GM19099 (cell line): ENCODE data around the gene SOAT2.

ENCODE experiments used
- POLR2A ChIP-seq: IDR thresholded peaks from 3 replicates; pipeline ENCODE4 v1.6.1; 2011; ENCODE audit warnings: low read depth; ENCODE audit not compliant: insufficient read length; ENCODE audit errors: extremely low read depth

SOAT2 gene

GRCh38 chr12:53102883-53103807 lies at the start of gene SOAT2:
SOAT2 (plus strand) TSS chr12:53103486; CDS start chr12:53103578, 92 bp downstream.
- TF ChIP-seq POLR2A, result no peak

GRCh38 chr12:53054112-53054878 lies 49.0 kb upstream of the SOAT2 start:
- peak; percentile 39 for TF ChIP-seq POLR2A

GRCh38 chr12:53055471-53056266 lies 47.6 kb upstream of the SOAT2 start:
- no peak for TF ChIP-seq POLR2A

- no peak for TF ChIP-seq POLR2A
Measured at GRCh38 chr12:53056296-53056695, 47.0 kb upstream of the SOAT2 start.

- no peak for TF ChIP-seq POLR2A
Measured at GRCh38 chr12:53056901-53057300, 46.4 kb upstream of the SOAT2 start.

DNA sequence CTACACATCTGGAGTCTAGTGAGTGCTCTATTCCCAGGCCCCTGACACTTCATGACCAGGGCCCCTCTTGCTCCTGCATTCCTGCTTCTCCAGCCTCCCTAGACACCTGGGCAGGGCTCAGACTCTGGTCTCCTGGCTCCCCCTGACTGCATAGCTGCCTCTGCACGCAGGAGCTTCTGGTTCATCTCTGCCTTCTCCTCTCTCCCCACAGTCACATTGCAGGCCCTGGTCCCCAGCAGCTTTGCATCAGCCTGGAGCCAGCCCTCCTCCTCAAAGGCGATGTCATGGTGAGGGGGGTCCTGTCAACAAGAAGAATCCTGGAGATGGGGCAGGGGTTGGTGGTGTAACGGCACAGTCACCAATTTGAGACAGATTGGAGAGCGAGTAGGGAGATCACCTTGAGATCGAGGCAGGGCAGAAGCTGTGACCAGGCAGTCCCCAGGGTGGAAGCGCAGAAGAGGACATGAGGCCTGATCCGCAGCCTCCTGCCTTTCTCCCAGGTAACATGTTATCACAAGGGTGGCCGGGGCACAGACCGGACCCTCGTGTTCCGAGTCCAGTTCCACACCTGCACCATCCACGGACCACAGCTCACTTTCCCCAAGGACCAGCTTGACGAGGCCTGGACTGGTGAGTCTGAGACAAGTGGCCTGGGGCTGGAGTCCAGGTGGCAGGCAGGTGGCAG lies 45.3 kb upstream of the SOAT2 start:
- TF ChIP-seq POLR2A, result no peak

GRCh38 chr12:53058674-53059433 lies 44.4 kb upstream of the SOAT2 start:
- no peak for TF ChIP-seq POLR2A

DNA sequence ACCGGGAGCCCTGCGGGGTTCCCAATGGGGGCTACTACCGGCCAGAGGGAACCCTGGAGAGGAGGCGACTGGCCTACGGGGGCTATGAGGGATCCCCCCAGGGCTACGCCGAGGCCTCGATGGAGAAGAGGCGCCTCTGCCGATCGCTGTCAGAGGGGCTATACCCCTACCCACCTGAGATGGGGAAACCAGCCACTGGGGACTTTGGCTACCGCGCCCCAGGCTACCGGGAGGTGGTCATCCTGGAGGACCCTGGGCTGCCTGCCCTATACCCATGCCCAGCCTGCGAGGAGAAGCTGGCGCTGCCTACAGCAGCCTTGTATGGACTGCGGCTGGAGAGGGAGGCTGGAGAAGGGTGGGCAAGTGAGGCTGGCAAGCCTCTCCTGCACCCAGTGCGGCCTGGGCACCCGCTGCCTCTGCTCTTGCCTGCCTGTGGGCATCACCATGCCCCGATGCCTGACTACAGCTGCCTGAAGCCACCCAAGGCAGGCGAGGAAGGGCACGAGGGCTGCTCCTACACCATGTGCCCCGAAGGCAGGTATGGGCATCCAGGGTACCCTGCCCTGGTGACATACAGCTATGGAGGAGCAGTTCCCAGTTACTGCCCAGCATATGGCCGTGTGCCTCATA lies 43.7 kb upstream of the SOAT2 start:
- no peak for TF ChIP-seq POLR2A

- no peak for TF ChIP-seq POLR2A
Measured at GRCh38 chr12:53060064-53060720, 43.1 kb upstream of the SOAT2 start.

GRCh38 chr12:53060721-53061276 lies 42.5 kb upstream of the SOAT2 start:
- TF ChIP-seq POLR2A, result no peak

GRCh38 chr12:53061404-53062010 lies 41.8 kb upstream of the SOAT2 start:
- no peak for TF ChIP-seq POLR2A
